GM18499 (cell line): ENCODE data around the gene PRKCZ.
"Not testable (repeated sequence)": the region's sequence is repeated elsewhere in the genome, so short reads cannot be mapped to it uniquely, and the experiment has no call there.

Experiments
- ATAC-seq: cut with Tn5 transposase; IDR thresholded peaks from one replicate; pipeline ENCODE4 v1.9.1; 2021; ENCODE audit warnings: moderate number of reproducible peaks; ENCODE audit not compliant: insufficient read depth, unreplicated experiment

Gene PRKCZ

DNA sequence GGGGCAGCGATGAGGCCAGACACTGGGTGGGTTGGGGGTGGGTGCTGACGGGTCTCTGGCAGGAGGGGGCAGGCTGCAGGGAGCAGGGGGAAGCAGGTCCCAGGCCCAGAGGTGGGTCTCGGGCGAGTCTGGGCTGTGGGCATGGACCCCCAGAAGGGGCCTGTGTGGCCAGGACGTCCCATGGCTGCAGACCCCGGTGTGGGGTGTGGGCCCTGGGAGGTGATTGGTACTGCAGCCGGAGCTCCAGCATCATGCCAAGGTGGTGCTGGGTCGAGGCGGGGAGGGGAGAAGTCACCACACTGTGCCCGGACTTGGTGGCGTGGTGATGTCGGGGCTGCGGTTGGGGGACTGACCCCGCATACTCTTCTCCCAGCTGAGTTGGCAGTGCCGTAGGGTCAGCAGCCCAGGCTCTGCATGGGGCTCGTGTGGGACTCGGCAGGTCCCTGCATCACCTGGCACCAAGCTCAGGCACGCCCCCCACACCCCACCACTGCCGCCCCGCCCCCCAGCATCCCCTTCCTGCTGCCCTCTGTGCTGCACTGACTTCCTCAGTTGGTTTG lies 31.2 kb downstream of the PRKCZ start:
- ATAC-seq, result no peak

DNA sequence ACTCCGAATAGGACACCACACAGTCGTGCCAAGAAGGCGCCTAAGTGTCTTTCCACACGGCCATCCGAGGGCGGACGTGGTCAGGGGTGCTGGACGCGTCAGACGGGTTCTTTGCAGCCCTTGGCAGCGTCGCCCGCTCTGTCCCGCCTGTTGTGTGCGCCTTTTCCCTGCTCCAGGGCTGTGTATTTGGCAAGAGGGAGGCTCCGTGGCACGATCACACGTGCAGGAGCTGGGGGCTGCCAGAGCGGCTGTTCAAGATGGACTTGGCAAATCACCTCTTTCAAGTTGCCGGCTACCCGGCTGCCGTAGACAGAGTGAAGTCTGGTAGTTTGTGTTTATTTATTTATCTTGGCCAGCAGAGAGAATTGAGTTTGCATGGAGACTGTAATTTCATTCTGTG lies 31.9 kb downstream of the PRKCZ start:
- no peak for ATAC-seq

DNA sequence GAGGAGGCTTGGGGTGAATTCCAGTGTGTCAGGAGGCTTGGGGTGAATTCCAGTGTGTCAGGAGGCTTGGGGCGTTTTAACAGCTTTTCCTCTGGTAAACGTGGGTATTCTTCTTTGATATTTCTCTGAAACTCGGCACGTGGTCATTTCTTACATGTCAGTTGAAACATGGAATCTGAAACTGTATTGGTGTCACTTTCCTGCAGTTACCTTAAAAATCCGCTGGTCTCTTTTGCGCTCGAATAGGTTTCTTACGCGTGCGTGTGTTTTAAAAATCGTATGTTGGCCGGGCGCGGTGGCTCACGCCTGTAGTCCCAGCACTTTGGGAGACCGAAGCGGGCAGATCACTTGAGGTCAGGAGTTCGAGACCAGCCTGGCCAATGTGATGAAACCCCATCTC lies 33.5 kb downstream of the PRKCZ start:
- ATAC-seq, result no peak

DNA sequence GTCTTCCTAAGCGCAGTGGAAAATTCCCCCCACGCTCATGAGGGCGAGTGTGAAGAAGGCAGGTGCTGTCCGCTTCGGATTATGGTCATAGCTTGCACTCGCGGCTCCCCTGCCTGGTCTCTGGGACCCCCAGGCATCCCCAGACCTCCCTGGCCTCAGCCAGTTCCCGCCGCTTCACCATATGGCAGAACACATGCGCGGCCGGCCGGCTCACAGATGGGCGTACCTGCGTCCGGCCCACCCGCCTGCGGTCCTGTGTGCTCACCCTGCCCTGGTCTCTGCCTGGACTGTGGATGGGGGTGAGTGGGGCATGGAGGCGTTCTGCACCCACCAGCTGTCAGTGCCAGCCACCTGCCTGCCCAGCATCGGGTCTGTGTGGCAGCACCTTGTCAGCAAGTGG lies 34.1 kb downstream of the PRKCZ start:
- ATAC-seq, result no peak

DNA sequence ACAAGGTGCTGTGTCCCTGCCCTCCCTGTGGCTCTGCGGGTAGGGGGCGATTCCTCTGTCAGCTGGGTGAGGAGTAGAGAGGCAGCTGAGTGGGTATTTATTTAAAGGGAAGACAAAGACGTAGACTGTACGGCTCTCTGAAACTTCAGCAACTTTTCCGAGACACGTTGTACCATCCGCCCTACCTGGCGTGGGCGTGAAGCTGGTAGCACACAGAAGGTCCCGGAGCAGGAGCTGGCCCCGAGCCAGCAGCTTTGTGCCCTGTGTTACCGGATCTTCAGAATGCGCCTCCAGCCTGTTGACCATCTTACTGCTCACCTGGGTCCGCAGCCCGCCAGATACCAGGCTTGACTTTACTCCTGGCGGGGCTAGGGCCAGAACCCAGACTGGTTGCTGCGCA lies 34.9 kb downstream of the PRKCZ start:
- no peak for ATAC-seq

DNA sequence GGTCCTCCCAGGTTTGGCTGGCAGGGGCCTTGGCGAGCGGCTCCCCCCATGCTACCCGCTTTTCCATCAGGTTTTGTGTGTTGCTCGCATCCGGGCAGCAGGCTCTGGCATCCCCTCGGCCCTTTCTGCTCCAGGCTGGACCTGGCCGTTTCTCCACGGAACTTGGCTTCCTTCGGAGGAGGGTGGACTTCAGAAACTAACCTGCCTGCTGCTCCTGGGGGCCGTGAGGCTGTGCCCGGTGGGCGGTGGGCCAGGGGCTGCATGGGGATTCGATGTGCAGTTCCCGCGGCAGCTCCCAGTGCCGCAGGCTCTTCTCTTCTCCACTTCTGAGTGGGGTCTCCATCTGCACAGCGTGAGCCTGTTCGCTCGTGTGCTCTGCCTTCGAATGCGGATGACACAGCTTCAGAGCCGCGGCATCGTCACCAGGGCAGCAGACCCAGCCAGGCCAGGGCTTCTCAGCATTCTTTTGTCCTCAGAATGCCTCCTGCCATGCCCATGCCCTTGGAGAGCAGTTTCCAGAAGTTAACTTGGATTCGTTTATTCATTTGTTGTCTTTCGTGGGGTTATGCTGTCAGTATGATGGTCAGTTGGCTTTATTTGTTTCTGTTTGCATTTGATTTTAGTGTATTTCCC lies 36.4 kb downstream of the PRKCZ start:
- no peak for ATAC-seq

DNA sequence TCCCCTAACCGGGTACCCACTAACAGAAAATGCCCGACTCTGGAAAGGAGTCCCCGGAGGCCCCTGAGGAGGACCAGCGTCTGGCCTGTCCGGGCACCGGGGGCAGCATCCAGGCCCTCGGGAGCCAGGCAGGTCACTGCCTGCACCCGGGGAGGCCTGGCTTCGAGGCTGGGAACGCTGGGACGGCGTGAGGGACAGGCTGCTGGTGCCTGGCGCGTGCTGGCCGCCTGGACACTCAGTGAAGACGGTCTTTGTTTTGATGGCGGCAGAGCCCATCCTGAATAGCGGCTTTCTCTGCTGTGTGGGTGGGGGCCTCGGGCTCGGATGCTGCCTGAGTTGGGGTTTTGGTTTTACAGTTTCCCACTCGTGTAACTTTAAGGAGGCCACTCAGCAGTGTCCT lies 37.6 kb downstream of the PRKCZ start:
- no peak for ATAC-seq

DNA sequence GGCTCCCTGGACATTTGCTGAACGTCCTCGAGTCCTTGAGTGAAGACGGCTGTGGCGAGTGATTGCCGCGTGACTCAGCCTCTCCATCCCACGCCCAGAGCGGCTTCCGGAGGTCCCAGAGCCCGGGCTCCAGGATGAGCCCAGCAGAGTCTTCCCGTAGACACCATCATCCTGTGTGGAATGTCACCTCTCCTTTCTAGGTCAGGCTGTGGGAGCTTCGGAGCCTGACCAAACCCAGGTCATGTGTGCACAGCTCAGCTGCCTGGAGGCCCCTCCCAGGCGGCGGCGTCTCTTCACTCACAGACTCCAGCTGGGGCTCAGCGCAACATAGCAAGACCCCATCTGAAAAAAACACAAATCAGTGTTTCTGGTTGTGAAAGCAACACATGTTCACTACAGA lies 38.2 kb downstream of the PRKCZ start:
- ATAC-seq, result no peak

DNA sequence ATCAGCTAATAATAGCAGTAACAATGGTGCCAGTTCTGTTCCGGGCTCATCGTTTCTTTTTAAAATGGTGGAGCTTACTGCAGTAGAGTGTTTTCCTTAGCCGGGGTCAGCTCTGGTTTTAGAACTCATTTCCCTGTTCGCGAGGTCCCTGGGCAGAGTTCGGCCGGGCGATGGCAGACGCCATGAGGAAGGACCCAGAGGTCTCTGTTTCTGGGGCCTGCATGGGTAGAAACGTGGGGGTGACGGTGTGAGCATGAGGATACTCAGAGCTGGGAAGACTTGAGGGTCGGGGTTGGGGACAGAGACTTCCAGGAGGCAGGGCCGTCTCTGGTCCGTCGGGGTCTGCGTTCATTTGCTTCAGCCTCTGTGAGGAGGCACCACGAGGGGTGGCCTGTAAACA lies 38.8 kb downstream of the PRKCZ start:
- ATAC-seq, result no peak

DNA sequence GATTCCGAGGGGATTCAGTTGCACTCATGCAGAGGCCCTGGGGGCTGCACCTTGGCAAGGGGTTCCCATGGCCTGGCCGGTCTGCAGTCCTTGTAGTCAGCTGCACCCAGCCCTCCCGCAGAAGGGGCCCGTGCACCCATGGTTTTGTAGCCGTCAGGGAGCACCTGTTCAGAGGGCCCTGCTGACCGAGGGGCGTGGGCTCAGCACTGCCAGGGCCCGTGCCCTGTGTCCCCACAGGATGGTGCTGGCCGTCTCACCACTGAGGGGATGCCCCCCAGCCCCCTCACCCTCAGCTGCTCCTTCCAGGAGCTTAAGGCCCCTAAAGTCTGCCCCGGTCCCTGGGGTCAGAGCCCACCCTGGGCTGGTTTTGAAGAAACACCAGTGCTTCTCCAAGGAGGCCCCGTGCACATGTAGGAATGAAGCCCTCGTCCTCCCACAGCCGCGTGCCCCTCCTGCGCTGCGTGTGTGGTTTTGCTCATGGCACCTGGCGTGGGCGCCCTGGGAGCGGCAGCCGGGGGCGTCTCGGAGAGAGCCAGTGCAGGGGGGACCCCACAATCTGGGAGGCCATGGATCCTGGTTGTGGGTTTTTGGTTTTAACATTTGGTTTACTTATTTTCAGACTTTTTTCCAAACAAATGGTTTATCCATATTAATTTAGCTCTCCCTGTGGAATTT lies 40.1 kb downstream of the PRKCZ start:
- ATAC-seq, result no peak

DNA sequence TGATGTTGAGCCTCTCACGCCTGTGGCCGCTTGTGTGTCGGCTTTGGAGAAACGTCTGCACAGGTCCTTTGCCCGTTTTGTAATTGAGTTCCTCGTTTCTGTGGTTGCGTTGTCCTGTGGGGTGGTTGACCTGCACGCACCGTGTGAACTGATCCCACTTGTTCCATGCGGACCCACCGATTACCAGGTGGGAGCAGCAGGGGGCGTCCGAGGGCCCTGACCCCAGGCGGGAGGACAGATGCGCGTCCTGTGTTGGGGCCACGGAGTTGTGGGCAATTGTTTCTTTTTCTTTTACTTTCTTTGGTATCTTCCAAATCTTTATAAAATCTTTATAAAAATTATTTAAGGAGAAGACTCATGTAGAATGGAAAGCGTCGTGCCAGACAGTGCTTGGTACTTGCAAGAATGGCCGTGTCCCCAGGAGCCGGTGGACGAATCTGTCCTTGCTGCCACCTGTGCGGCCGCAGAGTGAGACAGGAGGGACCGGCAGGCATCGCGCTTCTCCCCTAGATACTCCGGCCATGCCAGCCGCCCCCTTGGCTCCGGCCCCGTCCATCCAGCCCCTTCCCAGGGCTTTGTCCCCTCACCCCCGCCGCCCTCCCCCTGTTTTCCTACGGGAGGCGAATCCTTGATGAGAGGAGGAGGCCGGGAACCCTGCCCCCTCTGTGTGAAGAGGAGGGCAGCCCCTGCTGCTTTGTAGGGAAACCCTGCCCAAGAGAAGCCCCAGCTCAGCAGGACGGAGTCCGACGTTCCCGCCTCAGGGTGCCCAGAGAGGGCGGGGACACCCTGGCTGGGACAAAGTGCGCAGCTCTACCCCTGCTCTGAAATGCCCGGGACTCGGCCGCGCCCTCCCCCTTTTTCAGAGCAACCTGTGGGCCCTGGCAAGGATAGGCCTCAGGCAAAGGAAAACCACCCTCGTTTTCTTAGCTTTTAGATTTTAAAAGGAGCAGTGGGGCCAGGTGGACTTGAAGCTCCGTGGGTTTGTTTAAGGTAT lies 41.7 kb downstream of the PRKCZ start:
- no peak for ATAC-seq

DNA sequence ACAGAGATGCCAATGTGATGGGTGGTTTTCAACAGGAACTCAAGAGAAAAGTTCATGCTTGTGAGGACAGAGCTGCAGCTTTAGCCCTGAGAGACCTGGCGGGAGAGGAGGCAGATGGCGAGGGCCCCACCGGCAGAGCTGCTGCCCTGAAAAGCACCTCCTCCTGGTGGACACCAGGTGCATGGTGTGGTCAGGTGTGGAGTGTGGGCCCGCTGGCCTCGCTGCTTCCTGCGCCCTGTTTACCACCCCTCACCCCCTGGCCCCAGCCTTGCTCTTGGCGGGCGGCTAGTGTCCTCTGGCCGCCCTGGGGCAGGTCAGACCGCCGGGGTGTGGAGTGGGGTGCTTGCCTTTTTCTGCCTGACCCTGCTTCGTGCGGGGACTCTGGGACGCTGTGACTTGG lies 42.8 kb downstream of the PRKCZ start:
- ATAC-seq, result no peak

DNA sequence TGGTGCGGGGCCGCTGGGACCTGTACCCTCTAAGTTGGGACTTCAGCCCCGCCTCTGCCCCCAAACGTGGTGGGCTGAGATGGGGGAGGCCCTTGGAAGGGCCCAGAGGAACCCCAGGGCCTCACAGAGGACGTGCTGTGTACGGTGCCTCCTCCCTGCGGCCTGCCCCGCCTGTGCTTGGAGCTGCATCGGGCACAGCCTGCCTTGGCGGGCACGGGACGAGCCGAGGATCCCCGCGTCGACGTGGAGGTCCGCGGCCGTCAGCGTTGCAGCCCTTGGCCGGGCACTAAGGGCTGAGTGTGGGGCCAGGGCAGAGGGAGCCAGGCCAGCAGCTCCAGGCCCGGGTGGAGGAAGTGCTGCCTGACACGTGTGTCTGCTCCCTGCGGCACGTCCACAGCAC lies 43.4 kb downstream of the PRKCZ start:
- no peak for ATAC-seq

DNA sequence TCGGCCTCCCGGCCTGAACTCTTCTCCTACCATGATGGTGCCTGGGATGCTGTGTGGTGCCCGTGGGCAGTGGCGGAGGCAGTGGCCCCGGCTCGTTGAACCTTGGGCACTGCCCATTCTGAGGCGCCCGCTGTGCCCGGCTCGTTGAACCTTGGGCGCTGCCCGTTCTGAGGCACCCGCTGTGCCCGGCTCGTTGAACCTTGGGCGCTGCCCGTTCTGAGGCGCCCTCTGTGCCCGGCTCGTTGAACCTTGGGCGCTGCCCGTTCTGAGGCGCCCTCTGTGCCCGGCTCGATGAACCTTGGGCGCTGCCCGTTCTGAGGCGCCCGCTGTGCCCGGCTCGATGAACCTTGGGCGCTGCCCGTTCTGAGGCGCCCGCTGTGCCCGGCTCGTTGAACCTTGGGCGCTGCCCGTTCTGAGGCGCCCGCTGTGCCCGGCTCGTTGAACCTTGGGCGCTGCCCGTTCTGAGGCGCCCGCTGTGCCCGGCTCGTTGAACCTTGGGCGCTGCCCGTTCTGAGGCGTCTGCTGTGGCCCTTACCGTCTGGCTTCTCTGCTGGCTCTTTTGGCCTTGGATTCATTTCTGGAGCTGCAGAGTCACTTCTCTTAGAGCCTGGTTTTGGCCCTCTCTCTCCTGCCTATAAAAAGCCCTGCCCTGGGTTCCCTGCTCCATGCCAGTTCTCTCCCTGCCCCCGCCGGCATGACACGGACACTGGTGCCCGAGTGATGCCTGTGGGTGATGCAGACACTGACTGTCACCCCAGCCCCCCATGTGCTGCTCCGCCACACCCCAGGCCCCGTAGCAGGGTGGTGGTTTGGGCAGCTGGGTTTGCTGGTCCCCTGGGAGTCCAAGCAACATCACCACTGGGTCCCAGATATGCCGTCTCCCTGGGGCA lies 44.3 kb downstream of the PRKCZ start:
- ATAC-seq, result not testable (repeated sequence)

DNA sequence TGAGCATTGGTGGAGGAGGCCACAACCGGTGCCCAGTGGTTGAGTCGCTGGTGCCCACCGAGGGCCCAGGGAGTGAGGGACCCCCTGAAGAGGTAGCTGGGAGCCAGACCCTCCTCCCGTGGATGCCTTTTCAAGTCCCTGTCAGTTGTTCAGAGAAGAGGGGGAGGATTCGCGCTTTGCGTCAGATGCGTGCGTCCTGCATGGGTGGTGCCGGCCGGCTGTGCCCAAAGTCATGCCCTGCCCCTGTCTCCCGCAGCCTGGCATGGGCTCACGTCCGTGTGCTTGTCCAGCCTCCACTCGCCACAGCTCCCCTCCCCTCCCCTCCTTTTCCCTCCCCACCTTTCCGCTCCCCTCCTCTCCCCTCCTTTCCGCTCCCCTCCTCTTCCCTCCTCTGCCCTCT lies 45.2 kb downstream of the PRKCZ start:
- no peak for ATAC-seq

DNA sequence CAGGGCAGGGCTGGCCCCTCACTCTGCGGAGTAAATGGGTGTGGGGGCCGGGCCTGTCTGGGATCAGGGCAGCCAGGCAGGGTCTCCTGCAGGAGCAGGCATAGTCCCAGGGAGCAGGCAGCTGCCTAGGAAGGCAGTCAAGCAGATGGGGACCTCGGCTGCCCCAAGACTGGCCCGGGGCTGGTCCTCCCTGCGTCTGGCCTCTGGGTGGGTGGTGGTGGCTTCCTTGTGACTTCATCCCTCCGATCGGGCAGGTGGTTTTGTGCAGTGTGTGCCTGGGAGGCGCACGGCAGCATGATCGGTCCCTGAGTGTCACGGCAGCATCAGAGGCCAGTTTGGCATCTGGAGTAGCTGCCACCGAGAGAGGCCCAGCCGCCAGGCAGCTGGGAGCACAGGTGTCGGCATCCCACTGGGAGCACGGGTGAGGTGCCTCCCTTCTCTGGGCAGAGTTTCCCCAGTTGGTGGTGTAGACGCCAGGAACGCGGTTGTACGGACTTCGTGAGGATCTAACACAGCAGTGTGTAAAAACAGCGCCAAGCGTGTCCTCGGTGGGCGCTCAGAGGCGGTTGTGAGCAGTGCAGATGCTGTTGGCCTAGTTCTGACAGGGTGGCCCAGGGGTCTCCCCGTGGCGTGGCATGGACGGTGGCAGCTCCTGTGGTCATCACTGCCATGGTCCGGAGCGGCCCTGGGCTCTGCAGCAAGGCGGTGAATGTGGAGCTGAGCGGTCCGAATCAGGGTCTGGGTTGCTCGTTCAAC lies 45.9 kb downstream of the PRKCZ start:
- ATAC-seq, result no peak

DNA sequence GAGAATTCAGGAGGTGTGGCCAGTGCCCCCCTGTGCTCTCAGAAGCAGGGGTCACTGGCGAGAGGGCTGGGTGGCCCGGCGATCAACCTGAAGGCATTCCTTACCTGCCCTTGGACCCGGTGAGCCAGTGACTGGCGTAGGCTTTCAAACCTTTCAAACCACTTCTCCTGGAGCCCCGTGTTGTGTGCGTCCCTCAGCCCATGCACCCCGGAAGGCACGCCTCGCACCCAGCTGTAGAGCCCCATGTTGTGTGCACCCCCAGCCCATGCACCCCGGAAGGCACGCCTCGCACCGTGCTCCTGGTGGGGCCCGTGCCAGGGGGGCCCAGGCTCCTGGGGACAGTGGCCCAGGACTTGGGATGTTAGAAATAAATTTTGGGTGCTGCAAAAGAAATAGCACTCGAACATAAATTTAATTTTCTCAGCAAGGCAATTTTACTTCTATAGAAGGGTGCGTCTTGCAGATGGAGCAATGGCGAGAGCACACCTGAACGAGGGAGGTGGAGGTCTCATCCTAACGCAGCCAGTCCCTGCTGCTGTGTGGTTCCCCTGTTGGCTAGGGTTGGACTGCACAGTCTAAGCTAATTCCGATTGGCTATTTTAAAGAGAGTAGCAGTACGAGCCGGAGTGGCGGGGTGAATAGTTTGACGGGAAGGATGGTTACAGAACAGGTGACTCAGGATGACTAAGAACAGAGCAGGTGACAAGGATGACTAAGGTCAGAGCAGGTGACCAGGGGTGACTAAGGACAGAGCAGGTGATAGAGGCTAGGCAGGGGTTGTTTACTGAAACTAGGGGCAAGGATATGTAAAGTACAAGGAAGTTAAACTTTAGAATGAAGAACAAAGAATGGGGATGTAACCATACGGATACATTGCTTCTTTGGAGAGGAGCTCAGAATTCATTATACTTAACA lies 47.4 kb downstream of the PRKCZ start:
- no peak for ATAC-seq

DNA sequence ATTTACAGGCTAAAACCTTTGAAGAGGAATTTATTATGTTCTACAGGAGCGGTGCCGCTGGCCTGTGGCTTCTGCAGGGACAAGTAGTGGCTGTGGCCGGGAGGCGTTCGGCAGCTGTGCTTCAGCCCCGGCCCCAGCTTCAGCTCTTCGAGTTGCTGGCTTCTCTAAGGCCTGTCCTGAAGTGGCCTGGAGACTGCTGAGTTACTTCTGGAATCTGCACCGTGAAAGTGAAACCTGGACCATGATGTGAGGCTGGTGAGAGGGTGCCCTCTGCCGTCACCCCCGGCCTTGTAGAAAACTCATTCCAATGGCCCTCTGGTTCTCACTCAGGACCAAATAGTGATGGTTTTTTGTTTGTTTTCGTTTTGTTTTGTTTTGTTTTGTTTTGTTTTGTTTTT lies 48.1 kb downstream of the PRKCZ start:
- ATAC-seq, result no peak
